SK-N-SH (cell line): ENCODE results near the gene TSPO2.

Experiments
- TF ChIP-seq, protein P1 (sequence below): fragments of 200-600 bp; sonication (generic); IDR thresholded peaks from 2 replicates; pipeline ENCODE4 v1.6.1; 2017; ENCODE audit warnings: antibody characterized with exemption, mild to moderate bottlenecking, moderate library complexity
- TF ChIP-seq, protein P2 (sequence below): IDR thresholded peaks from 2 replicates; pipeline ENCODE4; 2012

DNA sequence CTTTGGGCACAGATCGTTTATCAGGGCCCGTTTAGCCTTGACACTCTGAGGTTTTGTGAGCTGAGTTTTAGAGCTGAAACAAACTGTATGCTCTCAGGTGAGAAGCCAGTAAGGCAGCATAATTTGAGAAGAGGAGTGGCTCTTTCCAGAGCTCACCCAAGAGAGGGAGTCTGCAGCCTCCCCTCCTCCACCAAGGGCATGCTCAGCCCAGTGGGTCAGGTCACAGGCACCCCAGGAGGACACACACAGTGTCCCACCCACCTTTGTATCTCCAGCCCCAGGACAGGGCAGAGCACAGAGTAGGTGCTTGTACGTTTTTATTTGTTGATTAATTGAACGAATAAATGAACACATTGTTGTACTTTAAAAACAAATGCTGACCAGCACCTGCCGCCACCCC, 3.4 kb downstream of the TSPO2 start:
- TF ChIP-seq, protein P1, sequence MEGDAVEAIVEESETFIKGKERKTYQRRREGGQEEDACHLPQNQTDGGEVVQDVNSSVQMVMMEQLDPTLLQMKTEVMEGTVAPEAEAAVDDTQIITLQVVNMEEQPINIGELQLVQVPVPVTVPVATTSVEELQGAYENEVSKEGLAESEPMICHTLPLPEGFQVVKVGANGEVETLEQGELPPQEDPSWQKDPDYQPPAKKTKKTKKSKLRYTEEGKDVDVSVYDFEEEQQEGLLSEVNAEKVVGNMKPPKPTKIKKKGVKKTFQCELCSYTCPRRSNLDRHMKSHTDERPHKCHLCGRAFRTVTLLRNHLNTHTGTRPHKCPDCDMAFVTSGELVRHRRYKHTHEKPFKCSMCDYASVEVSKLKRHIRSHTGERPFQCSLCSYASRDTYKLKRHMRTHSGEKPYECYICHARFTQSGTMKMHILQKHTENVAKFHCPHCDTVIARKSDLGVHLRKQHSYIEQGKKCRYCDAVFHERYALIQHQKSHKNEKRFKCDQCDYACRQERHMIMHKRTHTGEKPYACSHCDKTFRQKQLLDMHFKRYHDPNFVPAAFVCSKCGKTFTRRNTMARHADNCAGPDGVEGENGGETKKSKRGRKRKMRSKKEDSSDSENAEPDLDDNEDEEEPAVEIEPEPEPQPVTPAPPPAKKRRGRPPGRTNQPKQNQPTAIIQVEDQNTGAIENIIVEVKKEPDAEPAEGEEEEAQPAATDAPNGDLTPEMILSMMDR = no peak
- TF ChIP-seq, protein P2, sequence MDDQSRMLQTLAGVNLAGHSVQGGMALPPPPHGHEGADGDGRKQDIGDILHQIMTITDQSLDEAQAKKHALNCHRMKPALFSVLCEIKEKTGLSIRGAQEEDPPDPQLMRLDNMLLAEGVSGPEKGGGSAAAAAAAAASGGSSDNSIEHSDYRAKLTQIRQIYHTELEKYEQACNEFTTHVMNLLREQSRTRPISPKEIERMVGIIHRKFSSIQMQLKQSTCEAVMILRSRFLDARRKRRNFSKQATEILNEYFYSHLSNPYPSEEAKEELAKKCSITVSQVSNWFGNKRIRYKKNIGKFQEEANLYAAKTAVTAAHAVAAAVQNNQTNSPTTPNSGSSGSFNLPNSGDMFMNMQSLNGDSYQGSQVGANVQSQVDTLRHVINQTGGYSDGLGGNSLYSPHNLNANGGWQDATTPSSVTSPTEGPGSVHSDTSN = no peak
